ENCODE data around the gene SLC24A4. TPM values are rescaled to one million over a fixed set of nuclear protein-coding genes. Genes with fewer than 3 reads are reported as not detected.

SLC24A4 gene
- total and polyA plus RNA-seq, 2 donors (not counting 3 experiments of a cell fraction or from before 2014, with no cell fraction given): 0.07 to 0.08 TPM

DNA sequence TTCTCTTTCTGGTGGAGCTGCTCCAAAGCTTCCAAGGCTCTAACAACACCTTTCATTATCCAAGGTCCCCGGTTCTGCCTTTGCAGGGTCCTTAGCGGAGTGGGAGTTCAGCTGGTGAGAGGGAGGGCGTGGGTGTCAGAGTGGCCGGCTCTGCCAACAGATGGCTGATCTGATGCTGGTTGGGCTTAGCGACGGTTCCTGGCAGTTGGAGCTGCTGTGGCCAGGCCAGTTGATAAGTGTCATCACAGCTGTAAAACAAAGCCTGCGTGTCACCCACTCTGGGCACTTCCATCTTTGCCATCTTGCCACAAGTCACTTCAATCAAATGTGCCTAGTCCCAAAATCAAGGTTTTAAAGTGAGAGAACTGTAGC, 226.9 kb downstream of the SLC24A4 start:
- no TSS peak for BruUV-seq (replicated peaks)
- DNase-seq (ENCODE audit: low read depth, low spot score): no peak
- intact Hi-C loops (cut with micrococcal nuclease): no loop called here
- H3K36me3 ChIP-seq (ENCODE audit: control insufficient read depth in 2 of 2, extremely low read depth in 1 of 2, insufficient read depth in 2 of 2, low read length in 2 of 2): no peaks in the 10 kb centered on the region
- no peak overlapping the region for H3K4me2 ChIP-seq (ENCODE audit: insufficient read depth, low read length)
- H2AFZ ChIP-seq (ENCODE audit: low read depth, low read length): no peak overlapping the region
- H3K27me3 ChIP-seq (ENCODE audit: control insufficient read depth in 2 of 2, insufficient read depth in 2 of 2, low read length in 2 of 2): no peaks in the 10 kb centered on the region
- ChIA-PET POLR2A (interaction anchor here (0.6 kb wide), 1 partner anchor 20 kb away, joined by 3 read pairs; no protein-coding TSS in a partner anchor), CTCF (interaction anchor here (0.9 kb wide), 1 partner anchor 39 kb away, joined by 3 read pairs; no protein-coding TSS in a partner anchor)
- H4K20me1 ChIP-seq (replicated peaks; ENCODE audit: control insufficient read depth, extremely low read depth, insufficient read depth, low read length): peaks cover 2% of the 10 kb centered on the region
- H3K9me1 ChIP-seq (replicated peaks; ENCODE audit: control insufficient read depth, extremely low read depth, insufficient read depth, low read length): no peaks in the 10 kb centered on the region
- no peak overlapping the region for H3K4me3 ChIP-seq (replicated peaks in 1 of 3; ENCODE audit: insufficient read depth in 1 of 3, low read depth in 1 of 3, low read length in 3 of 3)
- TF ChIP-seq POLR2AphosphoS5 (IDR thresholded peaks at IDR 0.05; ENCODE audit: insufficient read depth, low read depth, low read length): no peak
- TF ChIP-seq EZH2 (IDR thresholded peaks at IDR 0.05; ENCODE audit: borderline replicate concordance, low read depth, low read length, severe bottlenecking): no peak
- no peak for TF ChIP-seq JUN (IDR thresholded peaks at IDR 0.05; ENCODE audit: borderline replicate concordance, insufficient read depth, insufficient read length, low read depth)
- TF ChIP-seq FOS (IDR thresholded peaks at IDR 0.05; ENCODE audit: borderline replicate concordance, insufficient read depth, low read length): no peak
- TF ChIP-seq, protein P1, sequence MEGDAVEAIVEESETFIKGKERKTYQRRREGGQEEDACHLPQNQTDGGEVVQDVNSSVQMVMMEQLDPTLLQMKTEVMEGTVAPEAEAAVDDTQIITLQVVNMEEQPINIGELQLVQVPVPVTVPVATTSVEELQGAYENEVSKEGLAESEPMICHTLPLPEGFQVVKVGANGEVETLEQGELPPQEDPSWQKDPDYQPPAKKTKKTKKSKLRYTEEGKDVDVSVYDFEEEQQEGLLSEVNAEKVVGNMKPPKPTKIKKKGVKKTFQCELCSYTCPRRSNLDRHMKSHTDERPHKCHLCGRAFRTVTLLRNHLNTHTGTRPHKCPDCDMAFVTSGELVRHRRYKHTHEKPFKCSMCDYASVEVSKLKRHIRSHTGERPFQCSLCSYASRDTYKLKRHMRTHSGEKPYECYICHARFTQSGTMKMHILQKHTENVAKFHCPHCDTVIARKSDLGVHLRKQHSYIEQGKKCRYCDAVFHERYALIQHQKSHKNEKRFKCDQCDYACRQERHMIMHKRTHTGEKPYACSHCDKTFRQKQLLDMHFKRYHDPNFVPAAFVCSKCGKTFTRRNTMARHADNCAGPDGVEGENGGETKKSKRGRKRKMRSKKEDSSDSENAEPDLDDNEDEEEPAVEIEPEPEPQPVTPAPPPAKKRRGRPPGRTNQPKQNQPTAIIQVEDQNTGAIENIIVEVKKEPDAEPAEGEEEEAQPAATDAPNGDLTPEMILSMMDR (IDR thresholded peaks at IDR 0.05; ENCODE audit: extremely low read depth in 1 of 2, insufficient read depth in 1 of 2, low read depth in 1 of 2, low read length in 2 of 2): no peak
- TF ChIP-seq POLR2A (IDR thresholded peaks at IDR 0.05; ENCODE audit: low read depth, low read length): no peak
- no peak for TF ChIP-seq GATA2 (IDR thresholded peaks at IDR 0.05; ENCODE audit: insufficient read depth, insufficient read length, low read depth, low read length)
- no peak for TF ChIP-seq MYC (IDR thresholded peaks at IDR 0.05; ENCODE audit: low read depth, low read length)
- TF ChIP-seq, protein P2, sequence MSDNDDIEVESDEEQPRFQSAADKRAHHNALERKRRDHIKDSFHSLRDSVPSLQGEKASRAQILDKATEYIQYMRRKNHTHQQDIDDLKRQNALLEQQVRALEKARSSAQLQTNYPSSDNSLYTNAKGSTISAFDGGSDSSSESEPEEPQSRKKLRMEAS (IDR thresholded peaks at IDR 0.05; ENCODE audit: insufficient read depth, insufficient read length): no peak
- no peaks in the 10 kb centered on the region for H3K79me2 ChIP-seq (ENCODE audit: control insufficient read depth, insufficient read depth, low read length)
- no peak for FAIRE-seq
- H3K27ac ChIP-seq (ENCODE audit: insufficient read depth, low read depth, low read length): no peak overlapping the region
- H3K9ac ChIP-seq (replicated peaks; ENCODE audit: extremely low read depth, insufficient read depth, low read length): no peak overlapping the region
- H3K9me3 ChIP-seq (replicated peaks; ENCODE audit: control insufficient read depth, insufficient read depth, low read length): no peaks in the 10 kb centered on the region
- dilution Hi-C loops (cut with MboI; ENCODE audit: extremely low pct_ligation_motif_present, low sequenced_read_pairs): no loop called here
- peaks cover 7% of the 10 kb centered on the region for H3K4me1 ChIP-seq (ENCODE audit: control insufficient read depth, extremely low read depth, insufficient read depth, low read length)

Other genes starting within 250 kb of the SLC24A4 start
- gene ATXN3, start 216.6 kb upstream of the SLC24A4 start, total RNA-seq: 28.1 and 30.2 TPM in 2 replicates
- gene ATXN3, start 216.6 kb upstream of the SLC24A4 start, polyA plus RNA-seq: 4.0 and 7.9 TPM in 2 replicates
- gene NDUFB1, start 201.5 kb upstream of the SLC24A4 start, total RNA-seq: 95.2 and 114 TPM in 2 replicates
- 135 and 267 TPM in 2 replicates for gene NDUFB1, start 201.5 kb upstream of the SLC24A4 start, polyA plus RNA-seq
- gene CPSF2, start 201.2 kb upstream of the SLC24A4 start, total RNA-seq: 76.9 and 81.7 TPM in 2 replicates
- gene CPSF2, start 201.2 kb upstream of the SLC24A4 start, polyA plus RNA-seq: 5.5 and 8.3 TPM in 2 replicates
- gene RIN3, start 190.6 kb downstream of the SLC24A4 start, total RNA-seq: 20.8 and 29.5 TPM in 2 replicates
- gene RIN3, start 190.6 kb downstream of the SLC24A4 start, polyA plus RNA-seq: 5.1 and 5.8 TPM in 2 replicates

All from endothelial cell of umbilical vein (primary cell).